Naive thymus-derived CD4-positive, alpha-beta T cell (primary cell): ENCODE results near the gene ESM1. TPM values are rescaled to one million over a fixed set of nuclear protein-coding genes. Genes with fewer than 3 reads are reported as not detected.
A peak's percentile ranks its signal among the peaks of the same experiment; 100 is the strongest.
"Not testable (repeated sequence)": the region's sequence is repeated elsewhere in the genome, so short reads cannot be mapped to it uniquely, and the experiment has no call there.

Experiments
- ATAC-seq: fragments of 150-1000 bp; cut with Tn5 transposase; 2 replicates; pipeline ENCODE4 v1.10.0; 2021; ENCODE audit warnings: mild to moderate bottlenecking, moderate library complexity
- CTCF ChIA-PET: fragments of 350-600 bp; sonication (Branson Sonifier 250); formaldehyde crosslinking; loops from one replicate; lab custom pipeline; 2021; ENCODE audit warnings: antibody characterized with exemption; lab: Charles Lee
- POLR2A ChIA-PET: fragments of 350-600 bp; sonication (Branson Sonifier 250); formaldehyde crosslinking; loops from one replicate; lab custom pipeline; 2021; ENCODE audit warnings: antibody characterized with exemption, inconsistent platforms; lab: Charles Lee
- DNase-seq, 9 donors: peaks; one replicate each; pipeline versions ENCODE4 v3.0.0 to v3.0.0-alpha.2; 2020 to 2022; ENCODE audit warnings: mixed read lengths in 1 of 9
- H3K27ac ChIP-seq: one replicate; pipeline ENCODE4 v1.7.0; 2013; ENCODE audit warnings: mild to moderate bottlenecking, low read depth, low read length, moderate library complexity
- H3K27me3 ChIP-seq, 2 donors: one replicate each; pipeline ENCODE4 v1.7.0; 2013; ENCODE audit warnings: low read length in 2 of 2, mild to moderate bottlenecking in 2 of 2, moderate library complexity in 2 of 2; ENCODE audit not compliant: control insufficient read depth in 2 of 2, insufficient read depth in 2 of 2
- H3K36me3 ChIP-seq, 3 experiments: 1 replicate in 2 of 3; 2 replicates in 1 of 3; pipeline ENCODE4 v1.7.0; 2013; ENCODE audit warnings: low read length in 3 of 3, mild to moderate bottlenecking in 3 of 3, moderate library complexity in 1 of 3; ENCODE audit not compliant: insufficient read depth in 3 of 3, control insufficient read depth in 2 of 3
- H3K4me1 ChIP-seq, 2 donors: one replicate each; pipeline ENCODE4 v1.7.0; 2013; ENCODE audit warnings: low read length in 2 of 2, mild to moderate bottlenecking in 2 of 2, moderate library complexity in 1 of 2; ENCODE audit not compliant: control insufficient read depth in 2 of 2, insufficient read depth in 2 of 2
- H3K4me3 ChIP-seq: 2 replicates; pipeline ENCODE4 v1.7.0; 2013; ENCODE audit warnings: mild to moderate bottlenecking, low read length
- H3K9me3 ChIP-seq, 3 experiments: 1 replicate in 2 of 3; 2 replicates in 1 of 3; pipeline ENCODE4 v1.7.0; 2013; ENCODE audit warnings: low read length in 3 of 3; ENCODE audit not compliant: control insufficient read depth in 2 of 3
- H3K27ac Mint-ChIP-seq, 9 donors: one replicate each; pipeline ENCODE4 v1.8.0; 2020 to 2022; ENCODE audit warnings: mixed read lengths in 9 of 9, mild to moderate bottlenecking in 8 of 9, moderate library complexity in 5 of 9, inconsistent platforms in 2 of 9
- H3K27me3 Mint-ChIP-seq, 5 donors: one replicate each; pipeline ENCODE4 v1.8.0; 2021 to 2022; ENCODE audit warnings: mixed read lengths in 5 of 5, mild to moderate bottlenecking in 1 of 5
- H3K36me3 Mint-ChIP-seq, 5 donors: one replicate each; pipeline ENCODE4 v1.8.0; 2020 to 2022; ENCODE audit warnings: mixed read lengths in 5 of 5, mild to moderate bottlenecking in 3 of 5, inconsistent platforms in 1 of 5
- H3K4me1 Mint-ChIP-seq, 7 donors: one replicate each; pipeline ENCODE4 v1.8.0; 2020 to 2022; ENCODE audit warnings: mixed read lengths in 7 of 7, mild to moderate bottlenecking in 3 of 7, inconsistent platforms in 1 of 7
- H3K4me3 Mint-ChIP-seq, 10 donors: one replicate each; pipeline ENCODE4 v1.8.0; 2020 to 2022; ENCODE audit warnings: mild to moderate bottlenecking in 10 of 10, mixed read lengths in 10 of 10, moderate library complexity in 6 of 10, inconsistent platforms in 2 of 10
- H3K9me3 Mint-ChIP-seq, 11 donors: one replicate each; pipeline ENCODE4 v1.8.0; 2020 to 2022; ENCODE audit warnings: mixed read lengths in 11 of 11, mild to moderate bottlenecking in 4 of 11, inconsistent platforms in 1 of 11, moderate library complexity in 1 of 11
- intact Hi-C, 2 donors: fragments of 100-400 bp; cut with micrococcal nuclease; formaldehyde crosslinking; loops; one replicate each; pipeline ENCODE4 v1.15.1; 2023
- polyA plus RNA-seq, 2 donors: library from polyadenylated mRNA; unstranded; fragments of 300-500 nt; fragmentation: Illumina TruSeq; gene quantifications; one replicate each; pipeline ENCODE4 v1.2.3, GENCODE V29; 2021
- total RNA-seq, 6 experiments: library from RNA in 5 of 6; stranded (reverse) in 5 of 6; gene quantifications; 1 replicate in 5 of 6; 2 replicates in 1 of 6; pipeline ENCODE4 v1.2.3 and lab custom pipeline; 2021 to 2026

Gene ESM1
- total and polyA plus RNA-seq, 7 experiments from 2014 or later, result 0.39 to 1.2 TPM; not detected in 5

DNA sequence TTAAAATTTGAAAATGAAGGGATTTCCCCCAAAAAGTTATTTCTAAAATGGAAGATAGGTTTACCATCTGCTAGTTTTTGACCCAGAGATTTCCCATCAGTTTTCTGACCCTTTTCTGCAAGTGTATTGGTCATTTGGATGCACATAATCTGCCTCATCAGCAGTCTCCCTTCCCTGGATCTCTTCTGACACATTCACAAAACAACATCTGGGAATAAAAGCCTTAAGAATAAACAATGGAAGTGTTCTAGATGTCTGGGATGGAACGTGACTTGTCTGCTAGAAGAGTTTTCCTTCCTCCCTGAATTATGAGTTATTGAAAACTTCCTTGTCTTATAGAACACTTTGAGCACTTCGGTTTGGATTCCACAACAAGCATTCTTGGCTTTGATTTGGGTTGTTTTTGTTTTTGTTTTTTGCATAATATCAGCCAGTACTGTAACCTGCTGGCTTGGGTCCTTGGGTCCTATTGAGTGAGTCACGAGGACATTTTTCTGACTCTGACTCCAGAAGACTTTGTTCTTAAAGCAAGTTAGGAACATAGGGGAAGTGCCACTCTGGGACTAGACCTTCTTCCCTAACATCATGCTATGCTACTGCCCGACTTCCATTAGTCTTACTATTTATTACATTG lies 18.2 kb upstream of the ESM1 start:
- Histone ChIP-seq H3K9me3 (no peaks in the 10 kb centered on the region), H3K27ac (no peak overlapping the region), H3K36me3 (no peaks in the 10 kb centered on the region), H3K4me1 (peaks cover 0 to 8% of the 10 kb centered on the region in 2 donors), H3K4me3 (no peak overlapping the region), H3K27me3 (no peaks in the 10 kb centered on the region)
- intact Hi-C loops, result loop anchor here in 1 of 2 donors (2.0 kb wide), 1 partner anchor 23 kb away; no protein-coding TSS in a partner anchor
- Mint-ChIP-seq H3K4me1 (peaks cover 21 to 54% (median 32%) of the 10 kb centered on the region in 7 donors), H3K36me3 (peaks cover 0 to 57% (median 0%) of the 10 kb centered on the region in 5 donors), H3K4me3 (no peak overlapping the region), H3K27me3 (peaks cover 0 to 14% (median 0%) of the 10 kb centered on the region in 5 donors), H3K27ac (no peak overlapping the region), H3K9me3 (peaks cover 0 to 41% (median 0%) of the 10 kb centered on the region in 11 donors)
- ATAC-seq (no peak), DNase-seq (no peak)
- POLR2A ChIA-PET, result no interaction called here
- CTCF ChIA-PET, result no interaction called here

GRCh38 chr5:55002166-55002565 lies 16.8 kb upstream of the ESM1 start:
- CTCF ChIA-PET, H3K4me1 ChIP-seq, H3K4me3 ChIP-seq, H3K27me3 ChIP-seq, ATAC-seq, intact Hi-C loops, POLR2A ChIA-PET, H3K9me3 ChIP-seq, H3K27ac ChIP-seq, H3K36me3 ChIP-seq: not testable (repeated sequence)
- peak in 3 of 9 donors; percentile 13 to 18 (median 16) for DNase-seq
- Mint-ChIP-seq H3K27me3 (peaks cover 0 to 10% (median 0%) of the 10 kb centered on the region in 5 donors), H3K27ac (peak overlapping the region in 7 of 9 donors; percentile 7 to 67 (median 38)), H3K9me3 (peaks cover 0 to 35% (median 0%) of the 10 kb centered on the region in 11 donors), H3K36me3 (peaks cover 0 to 52% (median 0%) of the 10 kb centered on the region in 5 donors), H3K4me3 (peak overlapping the region in 4 of 10 donors; percentile 37 to 52 (median 42)), H3K4me1 (peaks cover 19 to 54% (median 32%) of the 10 kb centered on the region in 7 donors)

DNA sequence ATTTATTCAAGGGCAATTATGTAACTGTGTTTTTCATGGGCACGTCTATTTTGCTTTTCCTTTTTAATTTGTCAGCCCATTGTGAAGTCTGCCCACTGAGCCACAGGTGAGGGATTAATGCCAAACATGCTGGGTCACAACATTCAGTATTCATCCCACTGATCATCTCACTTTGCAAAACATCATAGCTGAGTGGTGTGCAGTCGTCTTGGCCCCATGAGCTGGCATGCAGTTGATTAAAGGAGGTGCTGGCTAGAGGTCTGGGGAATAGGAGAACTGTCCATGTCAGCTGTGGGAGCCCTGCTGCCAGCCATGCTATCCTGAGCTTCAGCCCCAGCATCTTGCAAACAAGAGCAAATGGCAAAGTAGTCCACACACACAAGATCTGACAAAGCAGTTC lies 11.7 kb upstream of the ESM1 start:
- peaks cover 6 to 31% (median 20%) of the 10 kb centered on the region in 7 donors for H3K4me1 Mint-ChIP-seq
- intact Hi-C loops, result no loop called here
- Histone ChIP-seq H3K4me1 (peaks cover 0 to 20% of the 10 kb centered on the region in 2 donors), H3K9me3 (no peaks in the 10 kb centered on the region), H3K36me3 (no peaks in the 10 kb centered on the region), H3K27me3 (no peaks in the 10 kb centered on the region), H3K4me3 (no peak overlapping the region), H3K27ac (no peak overlapping the region)
- ATAC-seq, result no peak
- no peak for DNase-seq
- peaks cover 0 to 10% (median 0%) of the 10 kb centered on the region in 5 donors for H3K27me3 Mint-ChIP-seq
- POLR2A ChIA-PET, result no interaction called here
- H3K9me3 Mint-ChIP-seq, result peaks cover 0 to 24% (median 0%) of the 10 kb centered on the region in 11 donors
- H3K27ac Mint-ChIP-seq, result no peak overlapping the region
- CTCF ChIA-PET, result no interaction called here
- peaks cover 0 to 39% (median 0%) of the 10 kb centered on the region in 5 donors for H3K36me3 Mint-ChIP-seq
- no peak overlapping the region for H3K4me3 Mint-ChIP-seq

DNA sequence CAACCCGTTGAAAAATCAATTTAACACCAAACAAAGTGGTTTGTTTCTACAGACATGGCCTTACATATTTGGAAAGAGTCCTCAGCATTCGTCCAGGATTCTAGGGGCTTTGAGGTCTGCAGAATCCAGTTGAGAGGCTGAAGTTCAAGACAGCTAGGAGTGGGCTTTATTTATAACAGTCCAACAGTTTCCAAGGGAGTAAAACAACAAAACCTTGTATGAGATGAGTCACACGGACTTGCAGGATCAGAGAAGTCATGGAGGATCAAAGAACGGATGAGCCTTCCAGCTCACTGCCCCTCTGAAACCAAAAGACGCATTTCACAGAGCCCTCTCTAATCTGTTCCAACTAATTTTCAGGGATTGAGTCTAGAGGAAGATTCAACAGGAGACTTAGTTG lies 11.1 kb upstream of the ESM1 start:
- Histone ChIP-seq H3K27me3 (no peaks in the 10 kb centered on the region), H3K27ac (no peak overlapping the region), H3K9me3 (no peaks in the 10 kb centered on the region), H3K4me3 (no peak overlapping the region), H3K4me1 (peaks cover 0 to 20% of the 10 kb centered on the region in 2 donors), H3K36me3 (no peaks in the 10 kb centered on the region)
- peaks cover 0 to 10% (median 0%) of the 10 kb centered on the region in 5 donors for H3K27me3 Mint-ChIP-seq
- peaks cover 0 to 18% (median 0%) of the 10 kb centered on the region in 11 donors for H3K9me3 Mint-ChIP-seq
- intact Hi-C loops, result no loop called here
- DNase-seq (no peak), ATAC-seq (no peak)
- ChIA-PET CTCF (no interaction called here), POLR2A (interaction anchor here (0.6 kb wide), 1 partner anchor 14 kb away, joined by 4 read pairs; no protein-coding TSS in a partner anchor)
- H3K4me3 Mint-ChIP-seq, result no peak overlapping the region
- no peak overlapping the region for H3K27ac Mint-ChIP-seq
- H3K4me1 Mint-ChIP-seq, result peaks cover under 1 to 25% (median 14%) of the 10 kb centered on the region in 7 donors
- peaks cover 0 to 33% (median 0%) of the 10 kb centered on the region in 5 donors for H3K36me3 Mint-ChIP-seq

DNA sequence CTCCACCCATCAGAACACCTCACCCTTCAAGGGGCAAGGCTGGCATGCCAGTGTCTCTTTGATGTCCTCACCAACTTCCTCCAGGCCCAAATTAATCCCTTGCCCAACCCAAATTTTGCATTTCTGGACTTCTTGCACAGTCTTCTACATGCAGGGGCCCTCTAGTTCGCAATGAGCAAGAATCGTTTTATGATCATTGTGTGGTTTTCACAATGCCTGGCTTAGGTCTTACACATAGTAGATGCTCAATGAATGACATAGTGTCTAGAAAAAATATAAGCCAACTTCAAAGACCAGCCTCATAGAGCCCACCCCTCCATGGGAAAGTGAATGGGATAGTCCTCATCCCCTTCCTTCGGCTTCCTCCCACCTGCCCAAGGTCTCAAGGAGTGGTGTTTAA lies 9.8 kb upstream of the ESM1 start:
- Histone ChIP-seq H3K4me1 (peaks cover 0 to 21% of the 10 kb centered on the region in 2 donors), H3K36me3 (no peaks in the 10 kb centered on the region), H3K27ac (no peak overlapping the region), H3K27me3 (no peaks in the 10 kb centered on the region), H3K4me3 (no peak overlapping the region), H3K9me3 (no peaks in the 10 kb centered on the region)
- peaks cover 0 to 26% (median 0%) of the 10 kb centered on the region in 5 donors for H3K36me3 Mint-ChIP-seq
- peaks cover 7 to 24% (median 10%) of the 10 kb centered on the region in 7 donors for H3K4me1 Mint-ChIP-seq
- no peak overlapping the region for H3K27ac Mint-ChIP-seq
- H3K4me3 Mint-ChIP-seq, result no peak overlapping the region
- DNase-seq, result no peak
- intact Hi-C loops, result no loop called here
- H3K27me3 Mint-ChIP-seq, result peaks cover 0 to 14% (median 0%) of the 10 kb centered on the region in 5 donors
- ChIA-PET POLR2A (no interaction called here), CTCF (no interaction called here)
- peaks cover 0 to 10% (median 0%) of the 10 kb centered on the region in 11 donors for H3K9me3 Mint-ChIP-seq
- ATAC-seq, result no peak

- Mint-ChIP-seq H3K27me3 (peaks cover 0 to 10% (median 0%) of the 10 kb centered on the region in 5 donors), H3K36me3 (peaks cover 0 to 22% (median 0%) of the 10 kb centered on the region in 5 donors), H3K4me1 (peaks cover 8 to 22% (median 11%) of the 10 kb centered on the region in 7 donors), H3K9me3 (peaks cover 0 to 6% (median 0%) of the 10 kb centered on the region in 11 donors), H3K27ac (no peak overlapping the region), H3K4me3 (no peak overlapping the region)
- ATAC-seq (no peak), DNase-seq (no peak)
- intact Hi-C loops, result no loop called here
- Histone ChIP-seq H3K36me3 (no peaks in the 10 kb centered on the region), H3K4me3 (no peak overlapping the region), H3K27ac (no peak overlapping the region), H3K9me3 (no peaks in the 10 kb centered on the region), H3K4me1 (peaks cover 0 to 27% of the 10 kb centered on the region in 2 donors), H3K27me3 (no peaks in the 10 kb centered on the region)
- POLR2A ChIA-PET, result no interaction called here
- CTCF ChIA-PET, result no interaction called here
Observed at GRCh38 chr5:54994628-54995027, 9.2 kb upstream of the ESM1 start.
